ENCODE measurements around the gene OR6C74.

Gene OR6C74

GRCh38 chr12:55244309-55244708 is at the start of gene OR6C74:
Gene OR6C74, plus strand, starts transcription at chr12:55244609. Its CDS starts 2,679 bp downstream, at chr12:55247288.
- no peak for DNase-seq

- DNase-seq: no peak
Measured at GRCh38 chr12:55220725-55221124, 23.7 kb upstream of the OR6C74 start, which contains the start of gene OR10A7. Gene OR10A7, plus strand, starts transcription at chr12:55221025. Its CDS starts 0 bp downstream, at chr12:55221025.

GRCh38 chr12:55226523-55226922 is 17.9 kb upstream of the OR6C74 start:
- DNase-seq: no peak

- no peak for DNase-seq
Measured at GRCh38 chr12:55227643-55228042, 16.8 kb upstream of the OR6C74 start.

GRCh38 chr12:55246159-55246558 is 1.8 kb downstream of the OR6C74 start:
- no peak for DNase-seq

GRCh38 chr12:55250944-55251343 is 6.5 kb downstream of the OR6C74 start:
- no peak for DNase-seq

- no peak for DNase-seq
Measured at GRCh38 chr12:55253281-55253680, 8.9 kb downstream of the OR6C74 start.

- DNase-seq: no peak
Measured at GRCh38 chr12:55256831-55257230, 12.4 kb downstream of the OR6C74 start.

GRCh38 chr12:55258303-55258702 is 13.9 kb downstream of the OR6C74 start:
- DNase-seq: peak; percentile 51

- DNase-seq: no peak
Measured at GRCh38 chr12:55280991-55281390, 36.6 kb downstream of the OR6C74 start.

GRCh38 chr12:55289999-55290398 is 45.6 kb downstream of the OR6C74 start:
- DNase-seq: no peak

All from NCI-H748 treated with DMSO at 0.1 percent for 48 hours (cell line).